NCI-H345 (cell line): ENCODE results near the gene LHX4.
A peak's percentile ranks its signal among the peaks of the same experiment; 100 is the strongest.

Experiments used
- DNase-seq: peaks from one replicate; lab custom pipeline; 2025; lab: John Stamatoyannopoulos, UW

LHX4 gene

DNA sequence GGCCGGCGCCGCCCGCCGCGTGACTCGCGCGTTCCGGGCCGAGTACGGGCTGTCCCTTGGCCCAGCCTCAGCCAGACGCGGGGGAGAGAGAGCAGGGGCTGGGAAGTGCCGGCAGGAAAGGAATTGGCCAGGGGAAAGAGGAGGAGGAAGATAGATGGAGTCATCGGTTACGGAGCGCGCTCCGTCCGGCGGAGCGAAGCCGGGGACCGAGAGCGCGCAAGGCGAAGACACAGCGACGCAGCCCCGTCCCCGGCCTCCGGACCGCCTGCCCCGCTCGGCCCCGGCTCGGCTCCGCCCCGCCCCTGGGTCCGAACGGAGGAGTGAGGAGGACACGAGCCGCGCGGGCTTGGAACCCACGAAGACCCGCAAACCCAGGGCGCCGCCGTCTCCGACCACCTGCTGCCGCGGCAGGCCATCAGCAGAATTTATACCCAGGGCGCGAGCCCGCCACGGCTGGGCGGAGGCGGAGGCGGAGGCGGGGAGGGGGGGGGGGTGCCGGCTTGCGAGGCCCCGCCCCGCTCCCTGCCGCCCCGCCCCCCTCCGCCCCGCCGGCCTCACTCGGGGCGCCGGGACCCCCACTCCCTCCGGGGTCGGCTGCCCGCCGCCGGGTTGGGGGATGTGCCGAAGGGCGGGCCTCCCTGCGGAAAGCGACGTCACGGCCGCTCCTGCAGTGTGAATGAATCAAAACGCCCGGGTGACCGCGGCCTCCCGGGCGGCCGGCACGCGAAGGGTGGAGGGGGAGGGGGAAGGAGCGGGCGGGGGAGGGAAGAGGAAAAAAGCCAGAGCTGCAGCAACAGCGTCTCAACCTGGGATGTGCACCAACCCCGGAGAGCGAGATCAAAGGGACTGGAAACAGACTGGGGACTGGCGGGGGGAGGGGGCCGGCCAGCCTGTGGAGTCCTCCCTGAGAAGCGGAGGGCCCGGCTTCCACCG, at the start of gene LHX4:
TSS of gene LHX4 (plus strand) at position 782 of the 933 bp plus-strand sequence. CDS start 266 bp downstream, outside the sequence.
- peak; percentile 53 for DNase-seq

DNA sequence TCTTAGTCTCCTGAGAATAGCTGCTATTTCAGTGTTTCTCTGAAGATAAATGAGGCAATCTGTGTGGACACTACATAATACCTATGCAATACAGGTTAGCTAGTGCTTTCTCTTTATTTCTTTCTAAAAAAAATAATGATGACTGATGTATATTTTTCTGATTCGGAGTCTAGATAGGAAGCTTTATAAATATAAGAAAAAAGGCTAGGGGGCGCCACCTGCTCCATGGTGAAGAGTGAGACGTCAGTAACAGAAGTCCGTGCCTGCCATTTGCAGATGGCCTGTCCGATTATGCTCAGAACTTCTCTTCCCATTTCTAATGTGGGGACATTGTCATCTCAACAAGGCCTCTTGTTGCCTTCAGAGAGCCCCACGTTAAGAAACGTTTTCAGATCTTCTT, 49.0 kb upstream of the LHX4 start:
- peak; percentile 30 for DNase-seq

DNA sequence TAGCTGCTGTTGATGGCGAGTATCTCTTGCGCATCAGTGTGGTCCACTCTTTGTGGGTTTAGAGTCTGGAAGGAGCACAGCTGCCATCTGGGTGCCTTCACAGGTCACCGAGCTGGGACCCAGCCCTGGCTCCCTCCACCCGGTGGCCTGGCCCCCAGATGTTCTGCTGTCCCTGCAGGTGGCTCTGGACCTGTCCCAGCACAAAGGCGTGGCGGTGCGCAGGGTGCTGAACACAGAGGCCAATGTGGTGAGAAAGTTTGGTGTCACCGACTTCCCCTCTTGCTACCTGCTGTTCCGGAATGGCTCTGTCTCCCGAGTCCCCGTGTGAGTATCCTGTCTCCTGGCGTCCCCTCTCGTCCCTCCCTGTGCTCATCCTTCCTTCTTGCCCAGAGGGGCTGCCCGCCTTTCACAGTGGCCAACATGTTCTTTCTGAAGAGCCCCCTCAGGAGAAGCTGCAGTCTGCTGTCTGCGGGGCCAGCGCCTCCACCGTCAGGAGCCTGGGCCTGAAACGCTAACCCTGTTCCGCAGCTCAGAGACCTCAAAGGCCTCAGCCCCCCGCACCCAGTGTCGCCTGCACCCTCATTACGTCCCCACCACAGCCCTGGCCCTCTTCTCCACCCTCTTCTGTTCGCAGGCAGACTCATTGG, 47.9 kb upstream of the LHX4 start:
- DNase-seq = no peak

DNA sequence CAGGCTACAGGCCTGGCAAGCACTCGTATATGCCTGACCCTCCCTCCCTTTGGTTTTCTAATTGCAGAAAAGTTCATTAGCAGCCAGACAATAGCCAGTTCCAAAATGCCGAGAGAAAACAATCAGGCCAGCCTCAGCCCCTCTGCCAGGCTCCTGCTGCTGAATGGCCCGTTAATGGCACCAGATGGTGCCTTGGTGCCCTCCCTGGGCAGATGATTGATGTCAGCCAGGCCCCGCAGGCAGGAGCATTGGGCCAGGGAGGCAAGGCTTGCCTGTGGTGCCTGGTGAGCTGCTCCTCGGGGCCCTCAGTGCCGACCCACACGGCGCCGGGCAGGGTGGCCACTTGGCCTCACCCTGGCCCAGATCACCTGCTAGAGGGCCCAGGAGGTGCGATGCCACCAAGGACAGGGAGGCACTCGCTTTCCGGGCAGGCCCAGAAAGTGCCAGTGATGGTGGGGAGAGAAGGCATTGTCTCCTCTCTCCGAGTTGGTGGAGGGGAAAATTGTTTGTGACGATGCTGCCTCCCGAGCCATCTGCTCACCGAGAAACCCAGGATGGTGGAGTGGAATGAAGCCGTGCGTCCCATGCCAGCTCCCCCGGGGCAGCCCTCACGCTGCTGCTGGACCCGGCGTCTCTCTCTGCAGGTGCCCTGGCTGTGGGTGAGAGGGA, 47.3 kb upstream of the LHX4 start:
- no peak for DNase-seq

DNA sequence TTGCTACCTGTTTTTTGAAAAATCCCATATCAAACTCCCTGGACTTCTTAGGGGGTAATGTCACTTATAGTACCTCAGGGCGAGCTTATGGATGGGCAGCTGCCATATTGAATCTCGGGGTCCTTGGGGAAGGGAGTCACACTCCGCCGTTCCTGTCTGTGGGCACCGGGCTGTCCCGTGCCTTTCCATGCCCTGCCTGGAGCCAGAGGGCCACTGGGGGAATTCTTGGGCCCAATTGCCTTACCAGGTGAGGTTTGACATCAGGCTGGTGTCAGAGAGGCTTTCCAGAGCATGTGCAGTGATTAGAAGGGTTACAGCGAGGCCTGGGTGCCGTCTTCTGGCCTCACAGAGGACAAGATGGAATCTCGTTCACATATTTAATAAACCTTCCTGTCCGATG, 46.6 kb upstream of the LHX4 start:
- no peak for DNase-seq

DNA sequence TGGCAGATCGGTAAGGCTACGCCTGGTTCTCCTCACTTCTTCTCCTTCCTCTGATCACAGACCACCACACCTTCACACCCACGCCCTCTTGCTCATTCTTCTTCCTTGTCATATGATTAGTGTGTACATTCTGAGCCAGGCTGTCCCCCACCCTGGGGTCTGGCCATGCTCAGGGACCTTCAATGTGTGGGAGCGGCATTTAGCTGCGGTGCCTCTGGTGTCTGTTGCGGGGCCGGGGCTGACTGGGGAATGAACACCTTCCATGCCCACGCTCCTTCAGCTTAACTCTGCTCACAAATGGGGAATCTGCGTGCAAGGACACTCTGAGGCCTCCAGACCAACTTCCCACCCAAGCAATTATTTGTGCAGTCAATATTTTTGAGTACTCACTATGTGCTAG, 46.0 kb upstream of the LHX4 start:
- no peak for DNase-seq

DNA sequence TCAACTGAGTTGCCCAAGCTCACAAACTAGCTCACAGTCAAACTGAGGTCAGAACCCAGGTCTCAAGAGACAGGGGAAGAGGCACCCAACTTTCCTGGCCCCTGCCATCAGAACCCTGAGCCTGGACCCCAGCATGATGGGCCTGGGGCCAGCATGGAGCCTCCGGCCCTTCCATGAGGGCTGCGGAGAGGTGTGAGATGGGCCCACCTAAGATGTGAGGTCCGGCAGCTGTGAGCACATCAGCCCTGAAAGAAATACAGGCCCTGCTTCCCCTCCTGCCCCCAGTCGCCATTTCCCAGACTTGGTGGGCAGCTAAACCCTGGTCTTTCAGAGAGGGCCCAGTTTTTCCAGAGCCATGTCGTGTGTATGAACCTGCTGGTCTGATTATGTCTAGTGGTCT, 44.8 kb upstream of the LHX4 start:
- no peak for DNase-seq

DNA sequence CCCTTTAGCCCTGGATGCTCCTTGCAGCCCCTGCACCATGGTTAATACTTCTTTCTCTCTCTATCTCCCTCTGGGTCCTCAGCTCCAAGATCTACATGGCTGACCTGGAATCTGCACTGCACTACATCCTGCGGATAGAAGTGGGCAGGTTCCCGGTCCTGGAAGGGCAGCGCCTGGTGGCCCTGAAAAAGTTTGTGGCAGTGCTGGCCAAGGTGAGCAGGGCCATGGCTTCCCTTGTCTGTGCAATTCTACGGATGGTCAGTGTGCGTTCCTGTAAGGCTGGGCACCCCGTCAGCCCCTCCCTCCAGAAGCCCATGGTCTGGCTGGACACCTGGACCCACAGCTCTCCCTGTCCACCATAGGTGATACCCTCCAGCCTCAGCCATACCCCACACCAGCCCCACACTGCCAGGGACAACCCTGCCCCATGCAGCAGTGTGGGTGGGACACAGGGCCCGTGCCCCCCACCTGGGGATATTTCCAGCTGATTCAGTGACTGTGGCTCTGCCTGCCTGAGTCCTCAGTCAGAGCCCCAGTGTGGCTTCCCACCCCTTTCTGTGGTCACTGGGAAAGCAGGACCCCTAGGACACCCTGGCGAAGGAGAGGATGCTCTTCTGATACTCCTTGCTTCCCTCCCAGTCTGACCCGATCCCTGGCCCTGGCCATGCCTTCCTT, 44.0 kb upstream of the LHX4 start:
- no peak for DNase-seq

DNA sequence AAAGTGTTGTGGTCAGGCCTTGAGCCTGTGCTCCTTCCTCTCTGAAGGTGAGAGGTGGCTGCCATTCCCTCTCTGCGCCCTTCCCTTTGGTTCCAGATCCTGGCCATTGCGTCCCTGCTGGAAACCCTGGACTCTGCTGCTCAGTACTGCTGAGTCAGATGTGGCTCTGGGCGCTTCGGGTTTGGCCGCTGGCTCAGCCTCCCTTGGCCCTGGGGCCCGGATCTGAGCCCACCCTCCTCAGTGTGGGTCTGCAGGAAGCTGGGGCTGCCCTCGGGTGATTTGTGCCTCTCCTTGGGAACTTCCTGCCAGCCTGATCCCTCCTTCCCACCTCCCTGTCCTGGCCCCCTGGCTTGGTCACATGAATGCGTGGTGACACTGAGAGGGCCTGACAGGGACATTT, 43.2 kb upstream of the LHX4 start:
- no peak for DNase-seq

DNA sequence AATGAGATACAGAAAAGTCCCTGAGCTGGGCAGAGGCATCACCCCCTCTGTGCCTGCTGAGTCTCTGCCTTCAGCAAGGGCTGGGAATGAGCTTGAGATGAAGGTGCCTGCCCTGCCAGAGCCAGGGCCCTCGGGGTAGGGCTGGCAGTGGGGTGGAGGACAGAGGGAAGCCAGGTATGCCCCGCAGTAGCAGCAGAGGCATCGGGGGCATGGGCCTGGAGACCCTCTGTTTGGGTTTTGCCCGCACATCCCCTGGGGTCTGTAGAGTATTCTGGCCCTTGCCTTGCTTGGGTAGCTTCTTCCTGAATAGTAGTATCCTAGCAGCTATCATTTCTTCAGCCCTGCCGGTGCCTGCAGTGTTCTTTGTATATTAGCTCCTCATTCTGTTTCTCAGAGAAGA, 42.4 kb upstream of the LHX4 start:
- no peak for DNase-seq

DNA sequence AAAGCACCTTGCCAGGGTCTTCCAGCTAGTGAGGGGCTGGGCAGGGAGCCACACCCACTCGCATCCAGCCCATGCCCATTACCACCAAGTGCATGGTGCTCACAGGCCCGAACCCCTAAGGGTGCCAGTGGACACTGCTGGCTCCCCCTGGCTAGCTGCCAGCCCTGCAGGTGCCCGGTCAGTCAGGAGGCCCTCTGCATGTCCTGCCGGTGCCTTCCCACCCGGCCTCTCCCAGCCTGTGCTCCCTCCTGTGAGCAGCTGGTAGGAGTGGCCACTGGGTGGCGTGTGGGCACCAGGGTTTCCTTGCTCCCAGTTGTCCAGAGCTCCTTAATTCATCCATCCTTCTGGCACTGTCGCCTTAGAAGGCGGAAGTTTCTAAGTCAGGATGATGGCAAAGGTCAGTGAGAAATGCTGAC, 42.0 kb upstream of the LHX4 start:
- peak; percentile 2 for DNase-seq

DNA sequence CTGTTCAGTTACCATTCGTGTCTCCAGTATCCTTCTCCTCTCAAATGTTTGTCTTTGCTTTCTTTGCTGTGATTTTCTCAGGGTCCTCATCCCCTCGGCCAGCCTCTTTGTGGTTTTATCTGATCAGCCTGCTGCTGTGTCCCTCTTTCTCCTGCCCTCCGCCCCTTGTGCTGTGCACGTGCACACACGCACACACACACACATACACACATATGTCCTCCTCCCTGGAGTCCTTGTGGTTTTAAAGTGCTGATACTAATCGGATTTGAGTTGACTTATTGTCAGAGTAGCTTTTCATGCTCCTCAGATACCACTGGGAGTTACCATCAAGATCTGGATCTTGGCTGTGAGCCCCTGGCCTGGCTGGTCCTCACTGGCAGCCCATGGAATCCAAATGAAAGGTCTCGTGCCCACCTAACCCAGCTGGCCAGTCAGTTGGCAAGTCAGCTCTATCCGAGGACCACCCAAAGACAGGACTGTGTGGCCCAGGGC, 41.3 kb upstream of the LHX4 start:
- DNase-seq = no peak

DNA sequence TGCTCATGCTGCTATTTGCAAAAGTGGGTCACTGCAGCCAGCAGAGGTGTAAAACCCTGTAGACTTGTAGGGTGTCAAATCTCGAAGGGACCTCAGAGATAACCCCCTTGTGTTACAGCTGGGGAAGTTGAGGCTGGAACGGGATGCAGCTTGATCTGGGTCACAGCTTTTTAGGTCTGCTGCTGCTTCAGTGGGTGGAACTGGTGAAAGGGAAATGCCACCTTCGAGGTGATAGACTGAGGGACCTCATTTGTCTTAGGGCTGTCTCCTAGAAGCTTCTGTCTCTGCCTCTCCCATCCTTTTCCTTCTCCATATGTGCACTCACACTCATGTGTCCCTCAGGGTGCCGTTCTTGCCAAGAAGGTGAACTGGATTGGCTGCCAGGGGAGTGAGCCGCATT, 40.0 kb upstream of the LHX4 start:
- DNase-seq = no peak

DNA sequence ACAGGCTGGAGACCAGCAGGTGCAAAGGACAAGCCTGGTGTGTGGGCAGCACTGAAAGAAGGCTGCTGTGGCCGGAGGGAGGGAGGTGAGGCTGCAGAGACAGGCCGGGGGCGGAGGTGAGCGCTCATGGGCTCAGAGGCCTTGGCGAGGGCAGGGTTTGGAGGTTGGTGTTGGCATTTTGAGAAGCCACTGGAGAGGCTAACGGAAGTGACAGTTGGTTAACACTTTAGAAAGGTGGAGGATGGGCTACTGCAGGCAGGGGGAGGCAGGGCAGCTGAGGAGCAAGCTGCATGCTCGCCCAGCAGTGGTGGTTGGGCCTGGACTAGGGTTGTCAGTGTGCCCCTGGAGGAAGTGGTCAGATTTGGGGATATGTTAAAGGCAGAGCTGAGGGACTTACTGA, 37.9 kb upstream of the LHX4 start:
- no peak for DNase-seq

DNA sequence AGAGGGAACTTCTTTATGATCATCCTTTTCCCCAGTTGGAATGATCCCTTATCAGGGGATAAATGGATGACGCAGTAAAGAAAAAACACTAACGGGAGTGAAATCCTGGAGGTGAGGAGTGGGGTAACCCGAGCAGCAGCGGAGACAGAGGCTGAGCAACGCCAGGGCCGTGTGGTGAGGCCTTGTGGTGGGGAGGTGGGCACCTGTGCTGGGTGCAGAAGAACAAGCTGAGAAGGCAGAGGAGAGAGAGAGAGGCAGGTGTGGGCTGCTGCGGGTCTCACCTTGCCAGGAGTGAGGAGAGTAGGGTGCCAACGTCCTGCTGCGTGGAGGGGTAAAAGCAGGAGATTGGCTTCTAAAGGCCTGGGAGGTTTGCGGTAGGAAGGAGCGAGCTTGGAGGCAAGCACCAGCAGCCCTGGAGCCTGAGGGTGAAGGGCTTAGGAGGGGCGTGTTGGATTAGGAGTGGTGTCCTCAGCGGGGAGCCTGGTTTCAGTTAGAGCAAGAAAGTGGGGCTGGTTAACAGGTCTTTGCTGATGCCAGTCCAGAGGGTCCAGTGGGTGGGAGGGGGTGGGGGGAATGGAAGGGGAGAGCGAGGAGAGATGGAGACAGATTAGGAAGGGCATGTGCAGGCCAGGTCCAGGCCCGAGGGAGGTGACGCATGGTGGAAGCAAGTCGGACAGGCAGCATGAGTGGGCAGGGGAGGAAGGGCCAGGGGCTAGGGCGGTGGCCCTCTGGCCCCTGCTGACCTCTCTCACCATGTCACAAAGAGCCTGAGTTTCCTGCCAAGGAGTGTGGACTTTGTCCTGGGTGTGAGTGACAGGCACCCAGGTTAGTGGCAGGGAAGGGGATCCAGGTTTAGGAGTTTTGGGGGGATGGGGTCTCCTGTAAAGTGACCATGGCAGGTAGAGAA, 36.7 kb upstream of the LHX4 start:
- no peak for DNase-seq

DNA sequence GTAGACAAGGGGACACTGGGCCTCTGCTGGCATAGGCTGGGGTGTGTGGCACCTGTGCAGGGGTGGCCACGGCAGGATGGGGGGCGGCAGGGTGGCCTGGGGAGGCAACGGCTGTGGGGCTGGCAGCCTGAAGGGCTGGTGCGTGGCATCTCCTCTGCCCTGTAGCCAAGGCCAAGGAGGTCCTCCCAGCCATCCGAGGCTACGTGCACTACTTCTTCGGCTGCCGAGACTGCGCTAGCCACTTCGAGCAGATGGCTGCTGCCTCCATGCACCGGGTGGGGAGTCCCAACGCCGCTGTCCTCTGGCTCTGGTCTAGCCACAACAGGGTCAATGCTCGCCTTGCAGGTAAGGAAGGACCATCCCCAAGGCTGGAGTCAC, 36.0 kb upstream of the LHX4 start:
- DNase-seq = no peak

DNA sequence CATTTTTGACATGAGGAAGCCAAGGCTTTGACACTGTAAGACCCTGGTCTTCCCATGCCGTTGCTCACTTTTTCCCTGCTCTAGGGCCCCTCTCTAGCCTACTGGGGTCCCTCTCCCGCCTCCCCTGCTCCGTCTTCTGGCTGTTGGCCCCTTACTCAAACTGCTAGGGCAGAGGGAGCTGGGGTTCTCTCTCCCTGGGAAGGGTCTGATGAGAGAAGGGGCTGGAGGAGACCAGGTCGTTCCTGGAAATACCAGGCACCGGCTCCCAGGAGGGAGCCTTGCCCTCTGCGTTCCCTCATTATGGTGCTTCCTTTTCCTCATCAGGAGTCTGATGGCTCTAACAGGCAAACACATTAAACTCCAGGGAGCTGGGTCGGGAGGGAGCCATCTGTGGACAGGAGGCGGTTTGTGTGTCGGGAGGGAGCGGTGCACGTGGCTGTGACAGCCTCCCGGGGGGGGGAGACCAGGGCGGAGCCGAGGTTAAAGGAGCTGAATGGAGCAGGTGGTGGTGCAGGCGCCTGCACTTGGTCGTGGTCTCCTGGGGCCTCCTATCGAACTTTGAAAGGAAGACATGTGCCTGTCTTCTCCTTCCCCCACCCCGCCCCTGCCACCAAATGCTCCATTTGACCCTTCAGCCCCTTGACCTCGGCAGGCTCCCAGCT, 35.4 kb upstream of the LHX4 start:
- no peak for DNase-seq

DNA sequence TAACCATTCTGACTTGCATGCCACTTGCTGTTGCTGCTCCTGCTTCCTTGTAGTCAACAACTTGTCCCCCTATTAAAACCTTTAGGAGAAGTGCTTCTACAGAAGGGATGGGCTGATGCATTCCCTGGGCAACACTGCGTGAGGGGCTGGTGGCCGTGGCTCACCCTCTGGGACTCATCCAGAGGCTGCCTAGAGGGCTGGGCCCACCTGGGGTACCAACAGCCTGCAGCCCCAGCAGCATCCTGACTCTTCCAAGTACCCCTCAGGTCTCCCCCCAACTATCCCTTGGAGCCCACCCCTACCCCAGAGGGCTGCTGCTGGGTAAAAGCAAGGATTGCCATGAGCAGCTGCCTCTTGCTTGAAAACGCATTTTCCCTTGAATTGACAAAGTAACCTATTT, 34.7 kb upstream of the LHX4 start:
- DNase-seq = no peak

DNA sequence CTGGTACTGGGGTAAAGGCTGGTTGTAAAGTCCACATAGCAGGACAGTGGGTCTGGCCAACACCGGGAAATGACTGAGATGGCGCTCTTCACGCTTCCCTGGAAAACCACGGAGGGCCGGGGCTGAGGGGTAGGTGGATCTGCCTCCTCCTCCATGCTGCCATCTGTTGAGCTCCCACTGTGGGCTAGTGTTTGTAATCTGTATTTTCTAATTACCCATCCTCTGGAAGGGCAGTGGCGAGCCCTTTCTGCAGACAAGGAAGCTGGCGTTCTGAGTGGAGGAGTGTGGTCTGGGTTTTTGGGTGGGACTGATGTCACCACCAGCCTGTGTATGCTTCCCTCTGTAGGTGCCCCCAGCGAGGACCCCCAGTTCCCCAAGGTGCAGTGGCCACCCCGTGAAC, 34.1 kb upstream of the LHX4 start:
- DNase-seq = no peak

DNA sequence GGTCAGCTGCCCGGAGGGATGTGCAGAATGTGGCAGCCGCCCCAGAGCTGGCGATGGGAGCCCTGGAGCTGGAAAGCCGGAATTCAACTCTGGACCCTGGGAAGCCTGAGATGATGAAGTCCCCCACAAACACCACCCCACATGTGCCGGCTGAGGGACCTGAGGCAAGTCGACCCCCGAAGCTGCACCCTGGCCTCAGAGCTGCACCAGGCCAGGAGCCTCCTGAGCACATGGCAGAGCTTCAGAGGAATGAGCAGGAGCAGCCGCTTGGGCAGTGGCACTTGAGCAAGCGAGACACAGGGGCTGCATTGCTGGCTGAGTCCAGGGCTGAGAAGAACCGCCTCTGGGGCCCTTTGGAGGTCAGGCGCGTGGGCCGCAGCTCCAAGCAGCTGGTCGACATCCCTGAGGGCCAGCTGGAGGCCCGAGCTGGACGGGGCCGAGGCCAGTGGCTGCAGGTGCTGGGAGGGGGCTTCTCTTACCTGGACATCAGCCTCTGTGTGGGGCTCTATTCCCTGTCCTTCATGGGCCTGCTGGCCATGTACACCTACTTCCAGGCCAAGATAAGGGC, 33.5 kb upstream of the LHX4 start:
- no peak for DNase-seq
